Hepatocyte (in vitro differentiated cells): ENCODE results near the gene PTH1R. TPM values are rescaled to one million over a fixed set of nuclear protein-coding genes. Genes with fewer than 3 reads are reported as not detected.

Experiments
- DNase-seq: peaks from one replicate; pipeline ENCODE4 v3.0.0-alpha.2; 2016; ENCODE audit warnings: low spot score
- H2AFZ ChIP-seq: fragments of 200-600 bp; sonication (generic); 2 replicates; pipeline ENCODE4 v1.6.0; 2016; ENCODE audit warnings: antibody characterized with exemption, mild to moderate bottlenecking
- H3K27ac ChIP-seq: fragments of 200-600 bp; sonication (generic); 2 replicates; pipeline ENCODE4 v1.5.1; 2016; ENCODE audit warnings: mild to moderate bottlenecking
- H3K27me3 ChIP-seq: fragments of 200-600 bp; sonication (generic); 2 replicates; pipeline ENCODE4 v1.6.1; 2016
- H3K36me3 ChIP-seq: fragments of 200-600 bp; sonication (generic); replicated peaks from 2 replicates; pipeline ENCODE4 v1.5.1; 2016; ENCODE audit warnings: low read depth; ENCODE audit not compliant: insufficient read depth
- H3K4me1 ChIP-seq: fragments of 200-600 bp; sonication (generic); 2 replicates; pipeline ENCODE4 v1.5.1; 2016; ENCODE audit warnings: mild to moderate bottlenecking, moderate library complexity; ENCODE audit not compliant: insufficient read depth
- H3K4me2 ChIP-seq: fragments of 200-600 bp; sonication (generic); 2 replicates; pipeline ENCODE4 v1.6.0; 2016
- H3K4me3 ChIP-seq: fragments of 200-600 bp; sonication (generic); 2 replicates; pipeline ENCODE4 v1.5.1; 2016; ENCODE audit warnings: mild to moderate bottlenecking
- H3K79me2 ChIP-seq: fragments of 200-600 bp; sonication (generic); 2 replicates; pipeline ENCODE4 v1.6.0; 2017; ENCODE audit warnings: mild to moderate bottlenecking
- H3K9me2 ChIP-seq: fragments of 200-600 bp; sonication (generic); replicated peaks from 2 replicates; pipeline ENCODE4 v1.6.0; 2017; ENCODE audit warnings: mild to moderate bottlenecking; ENCODE audit not compliant: insufficient read depth
- H3K9me3 ChIP-seq: fragments of 200-600 bp; sonication (generic); 2 replicates; pipeline ENCODE4 v1.5.1; 2016; ENCODE audit warnings: low read depth, mild to moderate bottlenecking
- H4K20me1 ChIP-seq: fragments of 200-600 bp; sonication (generic); 2 replicates; pipeline ENCODE4 v1.6.0; 2016; ENCODE audit warnings: mild to moderate bottlenecking; ENCODE audit not compliant: insufficient read depth, poor library complexity, severe bottlenecking
- EZH2 ChIP-seq: fragments of 200-600 bp; sonication (generic); IDR thresholded peaks from 2 replicates; pipeline ENCODE4 v1.6.1; 2016; ENCODE audit warnings: antibody characterized with exemption, mild to moderate bottlenecking, borderline replicate concordance
- EZH2phosphoT487 ChIP-seq: fragments of 200-600 bp; sonication (generic); IDR thresholded peaks from one replicate; pipeline ENCODE4 v1.6.1; 2018; ENCODE audit warnings: antibody characterized with exemption, mild to moderate bottlenecking, low read depth, moderate library complexity; ENCODE audit not compliant: unreplicated experiment, severe bottlenecking
- WGBS: methylation state at CpG from one replicate; pipeline ENCODE4 v1.1.6; 2016; ENCODE audit warnings: low lambda C conversion rate; ENCODE audit errors: missing lambda C conversion rate; 5-methylcytosine and 5-hydroxymethylcytosine counted together
- polyA plus RNA-seq: library from polyadenylated mRNA; unstranded; fragments of >200 nt; fragmentation: Nextera tagmentation; extraction: Ambion mirVana; gene quantifications from 2 replicates; pipeline ENCODE4 v1.2.1, GENCODE V29; 2016
- total RNA-seq: library from RNA; depleted of rRNA; stranded (reverse); fragments of >200 nt; gene quantifications from 2 replicates; pipeline ENCODE4 v1.2.3, GENCODE V29; 2014
- TF ChIP-seq, protein P1 (sequence below): fragments of 200-600 bp; sonication (generic); IDR thresholded peaks from 2 replicates; pipeline ENCODE4 v1.5.1; 2016; ENCODE audit warnings: antibody characterized with exemption, mild to moderate bottlenecking; ENCODE audit not compliant: poor library complexity

PTH1R gene
- total and polyA plus RNA-seq, 2 experiments from 2014 or later: 14.5 to 31.0 TPM

DNA sequence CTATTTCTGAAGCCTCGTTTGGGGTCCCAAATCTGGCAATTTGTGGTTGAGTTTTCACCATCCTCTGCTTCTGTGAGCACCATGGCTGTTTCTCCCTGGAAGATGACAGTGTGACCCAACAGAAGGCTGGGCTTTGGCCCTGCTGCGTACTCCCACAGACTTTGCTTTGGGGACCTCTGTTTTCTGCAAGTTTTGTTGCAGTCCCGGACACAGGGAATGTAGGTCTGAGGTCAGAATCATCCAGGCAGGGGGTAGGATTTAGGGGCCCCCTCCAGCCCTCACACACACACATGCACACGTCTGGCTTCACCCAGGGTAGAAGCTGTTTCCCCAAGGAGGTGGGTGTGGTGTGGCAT is 6.3 kb downstream of the PTH1R start:
- Histone ChIP-seq H3K9me3 (no peaks in the 10 kb centered on the region), H2AFZ (peak overlapping the region; percentile 39), H4K20me1 (no peaks in the 10 kb centered on the region), H3K27ac (peak overlapping the region; percentile 52), H3K4me2 (peak overlapping the region; percentile 98), H3K36me3 (no peaks in the 10 kb centered on the region), H3K9me2 (no peaks in the 10 kb centered on the region), H3K4me1 (peaks cover 11% of the 10 kb centered on the region), H3K79me2 (peaks cover 22% of the 10 kb centered on the region), H3K4me3 (peak overlapping the region; percentile 77), H3K27me3 (peaks cover 36% of the 10 kb centered on the region)
- TF ChIP-seq EZH2 (no peak), EZH2phosphoT487 (no peak)
- TF ChIP-seq, protein P1, sequence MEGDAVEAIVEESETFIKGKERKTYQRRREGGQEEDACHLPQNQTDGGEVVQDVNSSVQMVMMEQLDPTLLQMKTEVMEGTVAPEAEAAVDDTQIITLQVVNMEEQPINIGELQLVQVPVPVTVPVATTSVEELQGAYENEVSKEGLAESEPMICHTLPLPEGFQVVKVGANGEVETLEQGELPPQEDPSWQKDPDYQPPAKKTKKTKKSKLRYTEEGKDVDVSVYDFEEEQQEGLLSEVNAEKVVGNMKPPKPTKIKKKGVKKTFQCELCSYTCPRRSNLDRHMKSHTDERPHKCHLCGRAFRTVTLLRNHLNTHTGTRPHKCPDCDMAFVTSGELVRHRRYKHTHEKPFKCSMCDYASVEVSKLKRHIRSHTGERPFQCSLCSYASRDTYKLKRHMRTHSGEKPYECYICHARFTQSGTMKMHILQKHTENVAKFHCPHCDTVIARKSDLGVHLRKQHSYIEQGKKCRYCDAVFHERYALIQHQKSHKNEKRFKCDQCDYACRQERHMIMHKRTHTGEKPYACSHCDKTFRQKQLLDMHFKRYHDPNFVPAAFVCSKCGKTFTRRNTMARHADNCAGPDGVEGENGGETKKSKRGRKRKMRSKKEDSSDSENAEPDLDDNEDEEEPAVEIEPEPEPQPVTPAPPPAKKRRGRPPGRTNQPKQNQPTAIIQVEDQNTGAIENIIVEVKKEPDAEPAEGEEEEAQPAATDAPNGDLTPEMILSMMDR: no peak
- DNase-seq: no peak
- WGBS: 24% methylated on average over 4 of the region's 4 CpGs

DNA sequence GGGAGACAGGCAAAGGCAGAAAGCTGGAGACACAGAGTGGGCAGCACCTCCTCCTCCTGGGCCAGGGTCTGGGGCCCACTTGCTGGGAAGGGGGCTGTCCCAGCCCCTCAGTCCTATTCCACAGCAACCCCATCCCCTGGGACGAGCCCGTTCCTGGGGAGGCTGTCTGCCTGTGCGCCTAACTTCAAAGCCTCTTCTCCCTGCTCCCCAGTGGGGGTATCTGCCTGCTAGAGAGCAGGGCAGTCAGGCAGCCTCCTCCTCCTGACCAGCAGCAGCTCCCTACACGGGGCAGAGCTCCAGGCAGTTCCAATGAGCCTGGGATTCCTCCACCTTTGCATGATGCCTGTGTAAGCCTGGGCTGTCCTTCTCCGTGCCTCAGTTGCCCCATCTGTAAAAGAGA is 6.9 kb downstream of the PTH1R start:
- 17% methylated on average over 5 of the region's 5 CpGs for whole genome bisulfite sequencing
- H3K9me2 ChIP-seq: no peaks in the 10 kb centered on the region
- no peaks in the 10 kb centered on the region for H4K20me1 ChIP-seq
- peaks cover 28% of the 10 kb centered on the region for H3K79me2 ChIP-seq
- H3K4me1 ChIP-seq: peaks cover 5% of the 10 kb centered on the region
- no peak for DNase-seq
- H3K9me3 ChIP-seq: no peaks in the 10 kb centered on the region
- H2AFZ ChIP-seq: no peak overlapping the region
- no peak for TF ChIP-seq EZH2
- no peak for TF ChIP-seq EZH2phosphoT487
- TF ChIP-seq, protein P1: no peak
- H3K36me3 ChIP-seq: no peaks in the 10 kb centered on the region
- H3K27ac ChIP-seq: no peak overlapping the region
- no peak overlapping the region for H3K4me3 ChIP-seq
- H3K27me3 ChIP-seq: peaks cover 36% of the 10 kb centered on the region
- peak overlapping the region; percentile 98 for H3K4me2 ChIP-seq

DNA sequence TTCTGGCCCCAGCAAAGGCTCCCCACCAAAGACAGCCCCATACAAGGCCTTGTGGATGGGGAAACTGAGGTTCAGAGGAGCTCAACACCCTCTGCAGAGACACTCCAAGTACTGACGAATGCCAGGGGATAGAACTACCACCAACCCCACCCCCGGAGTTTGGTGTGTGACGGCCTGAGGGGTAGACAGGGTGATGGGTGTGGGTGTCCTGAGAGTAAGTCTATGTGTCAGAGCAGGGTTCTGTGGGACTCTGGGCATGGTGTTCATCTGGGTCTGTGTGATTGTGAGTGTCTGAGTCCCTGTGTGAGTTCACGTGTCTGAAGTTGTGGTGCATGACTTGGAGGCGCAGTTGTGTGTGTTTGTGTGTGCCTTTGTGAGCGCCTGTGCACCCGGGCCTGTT is 7.4 kb downstream of the PTH1R start:
- no peak overlapping the region for H3K4me3 ChIP-seq
- peak overlapping the region; percentile 98 for H3K4me2 ChIP-seq
- 77% methylated on average over 7 of the region's 7 CpGs for WGBS
- H3K9me2 ChIP-seq: no peaks in the 10 kb centered on the region
- H3K27ac ChIP-seq: no peak overlapping the region
- H3K79me2 ChIP-seq: peaks cover 30% of the 10 kb centered on the region
- H3K27me3 ChIP-seq: peaks cover 36% of the 10 kb centered on the region
- H2AFZ ChIP-seq: no peak overlapping the region
- peaks cover under 1% of the 10 kb centered on the region for H4K20me1 ChIP-seq
- H3K4me1 ChIP-seq: peaks cover 8% of the 10 kb centered on the region
- DNase-seq: no peak
- no peaks in the 10 kb centered on the region for H3K36me3 ChIP-seq
- no peaks in the 10 kb centered on the region for H3K9me3 ChIP-seq
- TF ChIP-seq, protein P1: no peak
- TF ChIP-seq EZH2 (no peak), EZH2phosphoT487 (no peak)

DNA sequence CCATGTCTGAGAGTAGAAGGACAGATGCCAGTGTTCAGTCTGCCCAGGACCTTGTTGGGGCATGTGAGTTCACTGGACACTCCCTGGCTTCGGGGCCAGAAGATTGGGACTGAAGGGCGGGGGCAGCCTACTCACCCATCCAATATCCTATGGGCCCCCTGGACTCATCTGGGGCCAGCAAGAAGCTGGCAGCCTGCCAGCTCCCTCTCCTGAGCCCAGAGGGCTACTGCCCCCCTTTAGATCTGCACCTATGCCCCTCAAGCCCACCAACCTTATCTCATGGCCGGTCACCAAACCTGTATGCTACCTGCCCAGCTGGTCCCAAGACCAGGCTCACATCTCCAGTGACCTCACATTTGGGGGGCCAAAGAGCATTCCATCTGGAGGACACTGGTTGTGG is 8.1 kb downstream of the PTH1R start:
- WGBS: 92% methylated on average over 3 of the region's 3 CpGs

More for the DNA sequence above, 8.1 kb downstream of the PTH1R start:
- Histone ChIP-seq H2AFZ (no peak overlapping the region), H3K27me3 (peaks cover 33% of the 10 kb centered on the region), H3K27ac (no peak overlapping the region), H4K20me1 (peaks cover 4% of the 10 kb centered on the region), H3K79me2 (peaks cover 29% of the 10 kb centered on the region), H3K4me1 (peaks cover 10% of the 10 kb centered on the region), H3K4me3 (no peak overlapping the region), H3K4me2 (peak overlapping the region; percentile 98), H3K9me3 (no peaks in the 10 kb centered on the region), H3K9me2 (no peaks in the 10 kb centered on the region), H3K36me3 (no peaks in the 10 kb centered on the region)
- TF ChIP-seq, protein P1: no peak
- no peak for TF ChIP-seq EZH2
- no peak for TF ChIP-seq EZH2phosphoT487
- DNase-seq: no peak
